K562 (cell line): ENCODE data around the gene B3GNT9. TPM values are rescaled to one million over a fixed set of nuclear protein-coding genes. Genes with fewer than 3 reads are reported as not detected.

Experiments used
- CBX3 ChIP-seq, 2 experiments: IDR thresholded peaks; 1 replicate in 1 of 2; 2 replicates in 1 of 2; pipeline ENCODE4 v1.6.1; 2012; ENCODE audit warnings: inconsistent platforms in 2 of 2, low read length in 2 of 2, borderline replicate concordance in 1 of 2, control low read depth in 1 of 2
- ESRRB ChIP-seq: fragments of 250-450 bp; sonication (Bioruptor Pico); IDR thresholded peaks from 2 replicates; pipeline ENCODE4 v1.5.0; 2020; ENCODE audit warnings: mild to moderate bottlenecking, moderate library complexity, borderline replicate concordance
- GATAD2A ChIP-seq: fragments of 450-650 bp; IDR thresholded peaks from 2 replicates; pipeline ENCODE4 v1.6.1; 2017
- MYC ChIP-seq, 2 experiments: fragments of 250-450 bp in 1 of 2; sonication (Bioruptor Pico) in 1 of 2; IDR thresholded peaks; 2 replicates each; pipeline versions ENCODE4 v1.5.1 to v1.6.1; 2012 to 2021; ENCODE audit warnings: low read depth in 2 of 2, borderline replicate concordance in 1 of 2, improper control_type of control experiment in 1 of 2, low read length in 1 of 2, mild to moderate bottlenecking in 1 of 2, moderate library complexity in 1 of 2
- PTRF ChIP-seq: fragments of 450-650 bp; IDR thresholded peaks from 2 replicates; pipeline ENCODE4 v1.6.1; 2016; ENCODE audit warnings: mild to moderate bottlenecking, missing genetic modification characterization, missing compliant biosample characterization
- SIN3A ChIP-seq, 2 experiments: fragments of 150-350 bp in 1 of 2; IDR thresholded peaks; 2 replicates each; pipeline ENCODE4 v1.6.1; 2011 to 2016; ENCODE audit warnings: borderline replicate concordance in 2 of 2, low read depth in 2 of 2, low read length in 2 of 2, mild to moderate bottlenecking in 2 of 2, moderate library complexity in 2 of 2; ENCODE audit not compliant: control insufficient read depth in 1 of 2
- SMARCE1 ChIP-seq: fragments of 450-650 bp; IDR thresholded peaks from 2 replicates; pipeline ENCODE4 v1.7.1; 2016; ENCODE audit warnings: mild to moderate bottlenecking
- ZBTB7A ChIP-seq: IDR thresholded peaks from 2 replicates; pipeline ENCODE4 v1.6.1; 2011; ENCODE audit warnings: low read depth, mild to moderate bottlenecking, low read length, moderate library complexity, borderline replicate concordance; ENCODE audit not compliant: control insufficient read depth
- ZNF146 ChIP-seq: IDR thresholded peaks from one replicate; pipeline ENCODE4 v1.6.1; 2018; ENCODE audit warnings: missing compliant biosample characterization; ENCODE audit not compliant: unreplicated experiment
- ZNF232 ChIP-seq: sonication (generic); formaldehyde crosslinking; IDR thresholded peaks from 2 replicates; pipeline ENCODE4 v1.8.0; 2022; ENCODE audit warnings: mild to moderate bottlenecking, missing genetic modification reagents
- ZNF77 ChIP-seq: fragments of 250-450 bp; sonication (Bioruptor Pico); IDR thresholded peaks from 2 replicates; pipeline ENCODE4 v1.5.0; 2020
- polyA plus RNA-seq, 8 experiments: library from polyadenylated mRNA; depleted of rRNA in 4 of 8; stranded (reverse) in 5 of 8; unstranded in 3 of 8; fragments of >200 nt; fragmentation: Nextera tagmentation in 2 of 8; fragmentation: Illumina TruSeq in 1 of 8; extraction: Ambion mirVana in 2 of 8; extraction: Trizol in 1 of 8; gene quantifications; 2 replicates each; pipeline versions ENCODE4 v1.2.1 to v1.2.3, GENCODE V29; 2011 to 2014; ENCODE audit warnings: inconsistent platforms in 1 of 8, missing spikeins in 1 of 8
- total RNA-seq, 7 experiments: library from RNA; depleted of rRNA in 6 of 7; stranded (reverse); fragments of >200 nt in 6 of 7; fragmentation: Illumina TruSeq in 2 of 7; extraction: Trizol in 2 of 7; gene quantifications; 2 replicates each; pipeline versions ENCODE4 v1.2.1 to v1.2.3, GENCODE V29; 2011 to 2021; ENCODE audit warnings: low replicate concordance in 1 of 7
- TF ChIP-seq, protein P1 (sequence below): fragments of 250-450 bp; sonication (Bioruptor Pico); IDR thresholded peaks from 2 replicates; pipeline ENCODE4 v1.8.0; 2021; ENCODE audit warnings: borderline replicate concordance, mild to moderate bottlenecking, moderate library complexity; ENCODE audit not compliant: poor library complexity, severe bottlenecking
- TF ChIP-seq, protein P2 (sequence below): sonication (generic); formaldehyde crosslinking; IDR thresholded peaks from 2 replicates; pipeline ENCODE4 v1.8.1; 2022; ENCODE audit warnings: missing genetic modification reagents
- TF ChIP-seq, protein P3 (sequence below), 2 experiments: fragments of 450-650 bp in 1 of 2; sonication (generic) in 1 of 2; formaldehyde crosslinking in 1 of 2; IDR thresholded peaks; 2 replicates each; pipeline versions ENCODE4 v1.7.1 to v1.9.0; 2016 to 2022; ENCODE audit warnings: inconsistent platforms in 1 of 2, mild to moderate bottlenecking in 1 of 2, missing genetic modification reagents in 1 of 2

B3GNT9 gene
- total and polyA plus RNA-seq, 9 of the 15 experiments (the other 6 are each of a cell fraction or from before 2014, with no cell fraction given): 0.01 to 1.8 (median 1.1) TPM; not detected in 1

DNA sequence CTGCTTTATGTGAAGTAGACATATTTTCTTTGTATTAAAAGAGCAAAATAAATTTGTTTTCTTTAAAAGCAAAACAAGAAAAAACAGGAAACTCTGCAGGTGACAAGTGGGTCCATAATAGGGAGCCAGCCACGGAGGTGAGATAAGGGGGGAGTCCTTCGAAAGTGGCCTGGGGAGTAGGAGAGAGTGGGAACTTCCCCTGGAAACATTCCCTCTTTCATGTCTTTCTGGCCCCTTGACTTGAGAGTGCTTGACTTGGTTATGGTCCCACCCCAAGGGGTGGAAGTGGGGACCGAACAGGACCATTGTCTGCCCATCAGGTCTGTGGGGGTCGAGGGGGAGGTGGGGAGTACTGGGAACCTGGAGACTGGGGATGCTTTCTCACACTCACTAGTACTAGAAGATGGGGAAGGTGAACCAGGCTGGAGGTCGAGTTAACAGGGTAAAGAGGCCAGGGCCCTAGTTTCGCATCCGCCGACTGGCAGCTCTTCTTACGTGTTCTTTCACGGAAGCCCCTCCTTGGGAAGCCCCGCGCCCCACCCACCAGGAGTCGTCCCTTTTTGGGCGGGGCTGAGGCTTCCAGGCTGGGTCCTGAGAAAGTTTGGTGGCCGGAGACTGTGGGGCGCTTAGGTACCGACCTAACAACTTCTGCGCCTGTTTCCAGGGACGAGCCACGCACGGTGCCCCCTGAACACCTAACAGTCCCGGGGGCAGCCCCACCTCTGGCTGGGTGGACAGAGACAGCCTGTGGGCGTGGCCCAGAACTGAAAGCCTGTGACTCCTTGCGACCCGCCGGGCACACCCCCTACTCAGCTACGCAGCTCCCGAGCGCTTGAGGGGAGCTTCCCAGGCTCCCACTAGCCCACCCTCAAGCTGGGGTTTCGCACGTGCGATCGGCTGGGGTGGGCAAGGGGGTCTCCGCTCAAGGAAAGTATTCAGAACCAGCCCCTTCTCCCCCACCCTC, 8.1 kb upstream of the B3GNT9 start (continued):
- TF ChIP-seq MYC (IDR thresholded peaks at IDR 0.05; ENCODE audit: low read depth, low read length): no peak
- peak; percentile 51; the same call in 1 of the 2 replicates for TF ChIP-seq MYC (CRISPR knock-in tag; IDR thresholded peaks at IDR 0.05; ENCODE audit: borderline replicate concordance, low read depth)
- peak; percentile 4 for TF ChIP-seq ZNF146 (CRISPR knock-in tag)
- TF ChIP-seq CBX3 (IDR thresholded peaks at IDR 0.05; ENCODE audit: borderline replicate concordance in 1 of 2, low read length in 2 of 2): no peak
- no peak for TF ChIP-seq ESRRB (CRISPR knock-in tag)
- no peak for TF ChIP-seq ZNF77 (CRISPR knock-in tag)
- TF ChIP-seq, protein P1, sequence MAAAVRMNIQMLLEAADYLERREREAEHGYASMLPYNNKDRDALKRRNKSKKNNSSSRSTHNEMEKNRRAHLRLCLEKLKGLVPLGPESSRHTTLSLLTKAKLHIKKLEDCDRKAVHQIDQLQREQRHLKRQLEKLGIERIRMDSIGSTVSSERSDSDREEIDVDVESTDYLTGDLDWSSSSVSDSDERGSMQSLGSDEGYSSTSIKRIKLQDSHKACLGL: no peak
- TF ChIP-seq, protein P2, sequence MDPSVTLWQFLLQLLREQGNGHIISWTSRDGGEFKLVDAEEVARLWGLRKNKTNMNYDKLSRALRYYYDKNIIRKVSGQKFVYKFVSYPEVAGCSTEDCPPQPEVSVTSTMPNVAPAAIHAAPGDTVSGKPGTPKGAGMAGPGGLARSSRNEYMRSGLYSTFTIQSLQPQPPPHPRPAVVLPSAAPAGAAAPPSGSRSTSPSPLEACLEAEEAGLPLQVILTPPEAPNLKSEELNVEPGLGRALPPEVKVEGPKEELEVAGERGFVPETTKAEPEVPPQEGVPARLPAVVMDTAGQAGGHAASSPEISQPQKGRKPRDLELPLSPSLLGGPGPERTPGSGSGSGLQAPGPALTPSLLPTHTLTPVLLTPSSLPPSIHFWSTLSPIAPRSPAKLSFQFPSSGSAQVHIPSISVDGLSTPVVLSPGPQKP (CRISPR knock-in tag): no peak
- peak; percentile 16; the same call in 1 of the 2 replicates for TF ChIP-seq SMARCE1
- peak in 1 of 2 experiments; percentile 46; a peak in 1 of 4 replicates for TF ChIP-seq SIN3A (IDR thresholded peaks at IDR 0.05; ENCODE audit: borderline replicate concordance in 2 of 2, control insufficient read depth in 1 of 2, low read depth in 2 of 2, low read length in 2 of 2)
- TF ChIP-seq PTRF (tag): no peak
- peak; percentile 50; the same call in 1 of the 2 replicates for TF ChIP-seq ZBTB7A
- no peak for TF ChIP-seq GATAD2A
- TF ChIP-seq, protein P3, sequence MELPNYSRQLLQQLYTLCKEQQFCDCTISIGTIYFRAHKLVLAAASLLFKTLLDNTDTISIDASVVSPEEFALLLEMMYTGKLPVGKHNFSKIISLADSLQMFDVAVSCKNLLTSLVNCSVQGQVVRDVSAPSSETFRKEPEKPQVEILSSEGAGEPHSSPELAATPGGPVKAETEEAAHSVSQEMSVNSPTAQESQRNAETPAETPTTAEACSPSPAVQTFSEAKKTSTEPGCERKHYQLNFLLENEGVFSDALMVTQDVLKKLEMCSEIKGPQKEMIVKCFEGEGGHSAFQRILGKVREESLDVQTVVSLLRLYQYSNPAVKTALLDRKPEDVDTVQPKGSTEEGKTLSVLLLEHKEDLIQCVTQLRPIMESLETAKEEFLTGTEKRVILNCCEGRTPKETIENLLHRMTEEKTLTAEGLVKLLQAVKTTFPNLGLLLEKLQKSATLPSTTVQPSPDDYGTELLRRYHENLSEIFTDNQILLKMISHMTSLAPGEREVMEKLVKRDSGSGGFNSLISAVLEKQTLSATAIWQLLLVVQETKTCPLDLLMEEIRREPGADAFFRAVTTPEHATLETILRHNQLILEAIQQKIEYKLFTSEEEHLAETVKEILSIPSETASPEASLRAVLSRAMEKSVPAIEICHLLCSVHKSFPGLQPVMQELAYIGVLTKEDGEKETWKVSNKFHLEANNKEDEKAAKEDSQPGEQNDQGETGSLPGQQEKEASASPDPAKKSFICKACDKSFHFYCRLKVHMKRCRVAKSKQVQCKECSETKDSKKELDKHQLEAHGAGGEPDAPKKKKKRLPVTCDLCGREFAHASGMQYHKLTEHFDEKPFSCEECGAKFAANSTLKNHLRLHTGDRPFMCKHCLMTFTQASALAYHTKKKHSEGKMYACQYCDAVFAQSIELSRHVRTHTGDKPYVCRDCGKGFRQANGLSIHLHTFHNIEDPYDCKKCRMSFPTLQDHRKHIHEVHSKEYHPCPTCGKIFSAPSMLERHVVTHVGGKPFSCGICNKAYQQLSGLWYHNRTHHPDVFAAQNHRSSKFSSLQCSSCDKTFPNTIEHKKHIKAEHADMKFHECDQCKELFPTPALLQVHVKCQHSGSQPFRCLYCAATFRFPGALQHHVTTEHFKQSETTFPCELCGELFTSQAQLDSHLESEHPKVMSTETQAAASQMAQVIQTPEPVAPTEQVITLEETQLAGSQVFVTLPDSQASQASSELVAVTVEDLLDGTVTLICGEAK (IDR thresholded peaks at IDR 0.05): no peak
- TF ChIP-seq, protein P3 (CRISPR knock-in tag; IDR thresholded peaks at IDR 0.05): no peak
- 0 out of 2 replicates have a peak, but pooled peaks have one; percentile 33 for TF ChIP-seq ZNF232 (CRISPR knock-in tag)
